SK-N-MC (cell line): ENCODE data around the gene OR9K2.
"Not testable (repeated sequence)": the region's sequence is repeated elsewhere in the genome, so short reads cannot be mapped to it uniquely, and the experiment has no call there.

ENCODE experiments used
- DNase-seq: peaks from one replicate; pipeline ENCODE4 v3.0.0-alpha.2; 2011; ENCODE audit warnings: low read depth, low spot score
- H3K27ac ChIP-seq: fragments of 200-600 bp; sonication (generic); 2 replicates; pipeline ENCODE4 v1.5.1; 2016; ENCODE audit warnings: mixed run types
- H3K36me3 ChIP-seq: fragments of 200-600 bp; sonication (generic); 2 replicates; pipeline ENCODE4 v1.6.1; 2017; ENCODE audit warnings: antibody characterized with exemption, low read length, mixed read lengths; ENCODE audit not compliant: insufficient read depth
- H3K4me3 ChIP-seq: fragments of 200-600 bp; sonication (generic); 2 replicates; pipeline ENCODE4 v1.5.1; 2016
- H3K9ac ChIP-seq: fragments of 200-600 bp; sonication (generic); 2 replicates; pipeline ENCODE4 v1.8.0; 2017; ENCODE audit warnings: mixed run types, mixed read lengths; ENCODE audit not compliant: insufficient read length
- H3K9me3 ChIP-seq: fragments of 200-600 bp; sonication (generic); 2 replicates; pipeline ENCODE4 v1.6.1; 2017; ENCODE audit warnings: low read depth, mild to moderate bottlenecking, antibody characterized with exemption, low read length, moderate library complexity, mixed read lengths
- EZH2 ChIP-seq: fragments of 200-600 bp; sonication (generic); IDR thresholded peaks from one replicate; pipeline ENCODE4 v1.6.1; 2017; ENCODE audit warnings: antibody characterized with exemption
- FOXP2 ChIP-seq: optimal IDR thresholded peaks from 2 replicates; pipeline ENCODE3; 2011; ENCODE audit warnings: mild to moderate bottlenecking, moderate library complexity; ENCODE audit not compliant: insufficient read depth; ENCODE audit errors: extremely low read length, control extremely low read depth
- POLR2AphosphoS5 ChIP-seq: IDR thresholded peaks from 2 replicates; pipeline ENCODE4 v1.6.1; 2012; ENCODE audit warnings: mild to moderate bottlenecking, low read depth, low read length, borderline replicate concordance

Gene OR9K2, protein sequence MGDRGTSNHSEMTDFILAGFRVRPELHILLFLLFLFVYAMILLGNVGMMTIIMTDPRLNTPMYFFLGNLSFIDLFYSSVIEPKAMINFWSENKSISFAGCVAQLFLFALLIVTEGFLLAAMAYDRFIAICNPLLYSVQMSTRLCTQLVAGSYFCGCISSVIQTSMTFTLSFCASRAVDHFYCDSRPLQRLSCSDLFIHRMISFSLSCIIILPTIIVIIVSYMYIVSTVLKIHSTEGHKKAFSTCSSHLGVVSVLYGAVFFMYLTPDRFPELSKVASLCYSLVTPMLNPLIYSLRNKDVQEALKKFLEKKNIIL

DNA sequence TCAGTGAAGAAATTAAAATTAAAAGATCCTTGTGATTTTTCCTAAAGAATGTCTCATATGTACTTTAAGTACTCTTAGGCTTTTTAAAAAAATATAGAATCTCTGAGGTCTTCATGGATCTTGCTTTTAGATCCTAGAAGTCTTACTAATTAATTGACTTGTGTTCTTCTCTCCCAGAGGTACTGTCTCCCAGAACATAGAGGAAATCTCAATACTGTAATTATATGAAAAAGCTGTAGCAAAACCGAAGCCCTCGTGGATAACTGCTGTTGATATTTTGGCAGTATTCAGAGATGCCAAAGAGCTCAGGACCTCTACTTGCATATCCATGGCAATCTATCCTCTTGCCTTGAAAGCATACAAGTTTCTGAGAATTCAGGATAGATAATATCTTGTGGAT is at the start of gene OR9K2:
OR9K2 (plus strand) TSS at position 301 of the 400 bp plus-strand sequence. CDS start 3,429 bp downstream, outside the sequence.
- Histone ChIP-seq H3K9me3 (no peaks in the 10 kb centered on the region), H3K4me3 (no peak within 1 kb of the TSS), H3K9ac (no peak within 1 kb of the TSS), H3K27ac (no peak within 1 kb of the TSS), H3K36me3 (no peaks in the 10 kb centered on the region)
- DNase-seq: no peak
- no peak for TF ChIP-seq FOXP2
- TF ChIP-seq EZH2: no peak
- TF ChIP-seq POLR2AphosphoS5: no peak

DNA sequence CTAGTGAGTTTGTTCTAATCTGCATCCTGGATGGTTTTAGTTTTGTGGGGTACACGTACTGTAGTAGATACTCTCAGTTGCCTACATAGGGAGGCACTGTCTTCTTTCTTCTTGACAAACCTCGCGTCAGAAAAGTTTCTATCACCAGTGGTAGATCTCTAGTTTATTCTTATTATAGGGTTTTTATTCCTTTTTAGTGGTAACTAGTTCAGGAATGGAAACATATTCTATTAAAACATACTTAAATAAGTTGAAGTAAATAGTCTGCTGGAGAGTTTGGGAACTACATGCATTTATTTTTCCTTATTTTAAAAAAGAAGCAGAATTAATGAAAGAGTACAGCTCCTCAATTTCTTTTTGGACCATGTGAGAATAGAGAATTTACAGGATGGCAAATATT is 33.6 kb upstream of the OR9K2 start:
- no peaks in the 10 kb centered on the region for H3K9me3 ChIP-seq
- TF ChIP-seq EZH2 (no peak), POLR2AphosphoS5 (no peak), FOXP2 (no peak)
- H3K27ac ChIP-seq: no peak overlapping the region
- no peak overlapping the region for H3K9ac ChIP-seq
- no peak for DNase-seq
- no peak overlapping the region for H3K4me3 ChIP-seq
- H3K36me3 ChIP-seq: no peaks in the 10 kb centered on the region

DNA sequence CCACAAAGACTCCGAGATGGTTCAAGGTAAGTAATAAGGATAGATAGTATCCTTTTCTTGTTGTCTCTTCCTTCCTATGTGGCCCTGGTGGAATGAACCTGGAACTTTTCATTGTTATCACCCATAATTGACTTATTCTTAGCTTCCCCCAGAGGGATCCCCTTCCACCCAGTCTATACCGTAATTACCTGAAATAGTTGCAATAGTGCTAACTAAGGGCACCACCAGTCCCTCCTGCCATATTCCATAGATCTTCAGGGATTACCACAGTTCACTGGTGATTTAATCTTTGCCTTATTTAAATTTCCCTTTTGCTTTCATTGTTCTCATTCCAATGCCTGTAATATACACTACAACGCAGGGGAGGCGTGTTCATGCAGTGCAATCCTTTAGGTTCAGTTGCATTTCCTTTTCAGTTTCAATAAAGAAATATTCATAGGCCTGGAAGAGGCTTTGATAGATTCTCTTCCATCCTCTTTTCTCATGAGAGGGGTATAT is 13.8 kb upstream of the OR9K2 start:
- TF ChIP-seq EZH2 (no peak), FOXP2 (no peak), POLR2AphosphoS5 (no peak)
- Histone ChIP-seq H3K9me3 (no peaks in the 10 kb centered on the region), H3K4me3 (no peak overlapping the region), H3K36me3 (no peaks in the 10 kb centered on the region), H3K9ac (no peak overlapping the region), H3K27ac (no peak overlapping the region)
- no peak for DNase-seq

DNA sequence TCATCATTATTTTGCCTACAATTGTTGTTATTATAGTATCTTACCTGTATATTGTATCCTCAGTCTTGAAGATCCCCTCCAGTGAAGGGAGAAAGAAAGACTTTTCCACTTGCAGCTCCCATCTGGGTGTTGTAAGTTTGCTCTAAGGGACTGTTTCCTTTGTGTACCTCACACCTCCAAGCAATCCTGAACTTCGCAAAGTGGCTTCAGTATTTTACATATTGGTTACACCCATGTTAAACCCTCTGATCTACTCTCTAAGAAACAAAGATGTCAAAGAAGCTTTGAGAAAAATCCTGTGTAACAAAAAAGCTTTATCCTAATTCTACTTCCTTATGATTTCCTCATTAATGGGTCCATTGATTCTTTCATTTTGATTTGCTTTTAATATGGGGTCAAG is 10.1 kb upstream of the OR9K2 start:
- Histone ChIP-seq H3K4me3 (no peak overlapping the region), H3K27ac (no peak overlapping the region), H3K9me3 (no peaks in the 10 kb centered on the region), H3K9ac (no peak overlapping the region), H3K36me3 (no peaks in the 10 kb centered on the region)
- no peak for DNase-seq
- TF ChIP-seq EZH2 (no peak), POLR2AphosphoS5 (no peak), FOXP2 (no peak)

DNA sequence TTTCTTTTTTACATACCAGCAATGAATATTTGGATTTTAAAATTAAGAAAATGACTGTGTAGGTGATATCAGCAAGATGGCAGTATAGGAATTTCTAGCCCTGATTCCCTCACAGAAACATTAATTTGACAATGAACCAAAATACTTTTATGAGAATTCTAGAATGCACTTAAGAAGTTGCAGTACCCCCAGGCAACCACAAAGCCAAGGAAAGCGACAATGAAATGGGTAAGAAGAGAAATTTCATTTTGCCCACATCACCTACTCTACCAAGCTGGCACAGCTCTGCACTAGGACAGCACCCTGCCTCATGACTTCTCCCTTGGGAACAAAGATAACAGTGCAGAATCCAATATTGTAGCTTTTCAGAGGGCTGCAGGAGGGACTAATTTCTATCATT is 6.6 kb downstream of the OR9K2 start:
- TF ChIP-seq EZH2 (no peak), FOXP2 (no peak), POLR2AphosphoS5 (no peak)
- Histone ChIP-seq H3K36me3 (no peaks in the 10 kb centered on the region), H3K9me3 (no peaks in the 10 kb centered on the region; the same call in 1 of the 2 replicates), H3K9ac (no peak overlapping the region), H3K27ac (no peak overlapping the region), H3K4me3 (no peak overlapping the region)
- peak; percentile 8 for DNase-seq

DNA sequence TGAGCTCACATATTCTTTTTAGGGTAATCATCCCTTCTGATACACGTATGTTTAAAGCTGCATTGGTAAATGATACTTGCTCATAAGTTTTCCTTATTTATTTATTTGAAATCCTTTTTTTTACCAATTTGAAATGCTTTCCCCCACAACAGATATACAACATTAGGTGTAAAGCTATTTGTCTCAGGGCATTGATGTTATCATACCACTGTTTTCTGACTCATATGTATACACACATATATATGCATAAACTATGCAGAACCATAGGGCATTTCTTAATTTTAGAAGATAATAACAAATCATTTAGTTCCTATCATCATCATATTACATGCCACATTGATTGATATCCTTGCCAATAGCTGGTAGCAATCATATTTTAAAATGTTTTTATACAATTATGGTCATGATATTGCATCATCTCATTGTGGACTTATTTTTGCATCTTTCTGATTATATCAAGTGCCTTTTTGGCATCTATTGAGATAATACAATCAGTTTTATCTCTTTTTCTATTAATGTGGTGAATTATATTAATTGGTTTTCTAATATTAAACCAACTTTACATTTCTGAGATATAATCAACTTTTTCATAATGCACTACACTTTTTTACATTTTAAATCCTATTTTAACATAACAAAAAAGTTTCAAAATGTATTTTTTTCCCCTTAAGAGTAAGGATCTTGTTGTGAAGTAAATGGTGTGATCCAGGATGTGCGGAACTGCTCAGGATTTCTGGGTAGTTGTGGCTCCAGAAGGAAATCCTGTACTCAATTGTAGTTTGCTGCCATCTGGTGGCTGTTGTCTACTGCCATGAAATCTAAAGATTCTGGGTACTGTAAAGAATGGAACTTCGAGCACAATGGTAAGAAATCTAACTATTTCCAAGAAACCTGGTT is 16.7 kb downstream of the OR9K2 start:
- Histone ChIP-seq H3K27ac (no peak overlapping the region), H3K9me3 (no peaks in the 10 kb centered on the region), H3K4me3 (peak overlapping the region; percentile 36; the same call in 1 of the 2 replicates), H3K9ac (no peak overlapping the region), H3K36me3 (no peaks in the 10 kb centered on the region)
- peak; percentile 63 for DNase-seq
- TF ChIP-seq POLR2AphosphoS5: no peak
- TF ChIP-seq EZH2: no peak
- no peak for TF ChIP-seq FOXP2

DNA sequence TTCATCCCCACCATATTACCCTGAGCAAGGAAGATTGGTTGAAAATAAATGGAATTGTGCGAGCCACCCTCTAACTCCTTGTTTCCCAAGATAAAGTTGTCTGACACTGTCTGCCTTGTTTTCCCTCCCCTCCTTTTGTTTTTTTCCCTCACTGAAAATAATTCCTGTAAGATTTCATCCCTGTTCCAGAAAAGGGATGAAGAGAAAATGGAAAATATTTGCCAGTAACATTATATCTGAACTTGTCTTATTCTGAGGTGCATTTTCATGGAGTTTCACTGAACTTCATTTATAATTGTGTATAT is 17.3 kb downstream of the OR9K2 start:
- Histone ChIP-seq H3K27ac (no peak overlapping the region), H3K9ac (no peak overlapping the region), H3K4me3 (peak overlapping the region; percentile 36; the same call in 1 of the 2 replicates), H3K9me3 (no peaks in the 10 kb centered on the region), H3K36me3 (no peaks in the 10 kb centered on the region)
- TF ChIP-seq POLR2AphosphoS5: no peak
- no peak for DNase-seq

DNA sequence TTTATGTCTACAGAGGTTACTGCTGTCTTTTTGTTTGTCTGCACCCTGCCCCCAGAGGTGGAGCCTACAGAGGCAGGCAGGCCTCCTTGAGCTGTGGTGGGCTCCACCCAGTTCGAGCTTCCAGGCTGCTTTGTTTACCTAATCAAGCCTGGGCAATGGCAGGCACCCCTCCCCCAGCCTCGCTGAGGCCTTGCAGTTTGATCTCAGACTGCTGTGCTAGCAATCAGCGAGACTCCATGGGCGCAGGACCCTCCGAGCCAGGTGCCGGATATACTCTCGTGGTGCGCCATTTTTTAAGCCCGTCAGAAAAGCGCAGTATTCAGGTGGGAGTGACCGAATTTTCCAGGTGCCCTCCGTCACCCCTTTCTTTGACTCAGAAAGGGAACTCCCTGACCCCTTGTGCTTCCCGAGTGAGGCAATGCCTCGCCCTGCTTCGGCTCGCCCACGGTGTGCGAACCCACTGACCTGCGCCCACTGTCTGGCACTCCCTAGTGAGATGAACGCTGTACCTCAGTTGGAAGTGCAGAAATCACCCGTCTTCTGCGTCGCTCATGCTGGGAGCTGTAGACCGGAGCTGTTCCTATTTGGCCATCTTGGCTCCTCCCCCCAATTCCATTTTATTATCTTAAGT is 40.9 kb downstream of the OR9K2 start:
- H3K9me3 ChIP-seq, H3K36me3 ChIP-seq, DNase-seq, H3K4me3 ChIP-seq, H3K9ac ChIP-seq, H3K27ac ChIP-seq: not testable (repeated sequence)

DNA sequence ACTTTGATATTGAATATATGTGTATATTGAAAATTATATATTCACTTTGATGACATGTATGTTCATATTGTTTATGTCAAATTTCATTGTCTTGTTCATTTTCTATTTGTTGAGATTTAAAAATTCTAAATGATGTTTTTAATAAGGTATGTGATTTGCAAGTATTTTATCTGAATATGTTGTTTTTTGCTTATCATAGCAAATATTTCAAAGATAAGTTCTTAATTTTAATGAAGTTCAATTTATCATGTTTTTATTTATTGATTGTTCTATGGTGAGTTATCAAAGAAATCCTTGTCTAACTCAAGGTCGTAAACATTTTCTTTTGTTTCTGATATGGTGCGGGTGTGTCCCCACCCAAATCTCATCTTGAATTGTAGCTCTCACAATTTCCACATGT is 45.2 kb downstream of the OR9K2 start:
- H3K27ac ChIP-seq: no peak overlapping the region
- no peaks in the 10 kb centered on the region for H3K9me3 ChIP-seq
- DNase-seq: no peak
- no peak overlapping the region for H3K4me3 ChIP-seq
- H3K36me3 ChIP-seq: no peaks in the 10 kb centered on the region
- no peak overlapping the region for H3K9ac ChIP-seq
- no peak for TF ChIP-seq EZH2
- TF ChIP-seq POLR2AphosphoS5: no peak
- TF ChIP-seq FOXP2: no peak

DNA sequence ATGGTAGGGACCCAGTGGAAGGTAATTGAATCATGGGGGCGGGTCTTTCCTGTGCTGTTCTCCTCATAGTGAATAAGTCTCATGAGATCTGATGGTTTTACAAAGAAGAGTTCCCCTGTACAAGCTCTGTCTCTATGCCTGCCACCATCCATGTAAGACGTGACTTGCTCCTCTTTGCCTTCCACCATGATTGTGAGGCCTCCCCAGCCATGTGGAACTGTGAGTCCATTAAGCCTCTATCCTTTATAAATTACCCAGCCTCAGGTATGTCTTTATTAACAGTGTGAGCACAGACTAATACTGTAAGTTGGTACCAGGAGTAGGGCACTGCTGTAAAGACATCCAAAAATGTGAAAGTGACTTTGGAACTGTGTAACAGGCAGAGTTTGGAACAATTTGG is 45.6 kb downstream of the OR9K2 start:
- H3K9me3 ChIP-seq, H3K9ac ChIP-seq, H3K36me3 ChIP-seq, DNase-seq, H3K27ac ChIP-seq, H3K4me3 ChIP-seq: not testable (repeated sequence)
